Left lung (tissue), 14 donors: ENCODE results near the gene BIRC7. TPM values are rescaled to one million over a fixed set of nuclear protein-coding genes. Genes with fewer than 3 reads are reported as not detected.
A peak's percentile ranks its signal among the peaks of the same experiment; 100 is the strongest.

Experiments used
- ATAC-seq: fragments of 200-7000 bp; cut with Tn5 transposase; one replicate; pipeline ENCODE4 v1.9.1; 2020; ENCODE audit warnings: moderate library complexity
- DNase-seq, 4 donors: peaks; one replicate each; pipeline ENCODE4 v3.0.0-alpha.2; 2013 to 2020
- H3K27ac ChIP-seq, 2 donors: fragments of 200-600 bp; sonication (generic) in 1 of 2; one replicate each; pipeline versions ENCODE4 v1.5.0 to v1.8.0; 2020 to 2021
- H3K27me3 ChIP-seq, 2 donors: fragments of 200-600 bp; sonication (generic) in 1 of 2; one replicate each; pipeline versions ENCODE4 v1.5.0 to v1.8.0; 2020 to 2021
- H3K36me3 ChIP-seq, 2 donors: fragments of 200-600 bp; sonication (generic) in 1 of 2; one replicate each; pipeline versions ENCODE4 v1.5.0 to v1.8.0; 2020 to 2021
- H3K4me1 ChIP-seq, 2 donors: fragments of 200-600 bp; one replicate each; pipeline ENCODE4 v1.8.0; 2021
- H3K4me3 ChIP-seq, 2 donors: fragments of 200-600 bp; sonication (generic) in 1 of 2; one replicate each; pipeline versions ENCODE4 v1.5.0 to v1.8.0; 2020 to 2021; ENCODE audit warnings: mild to moderate bottlenecking in 1 of 2
- H3K9me3 ChIP-seq, 2 donors: fragments of 200-600 bp; sonication (generic) in 1 of 2; one replicate each; pipeline versions ENCODE4 v1.5.0 to v1.8.0; 2020 to 2021
- CTCF ChIP-seq, 2 donors: fragments of 200-600 bp; sonication (generic) in 1 of 2; IDR thresholded peaks; one replicate each; pipeline versions ENCODE4 v1.5.0 to v1.8.0; 2021; ENCODE audit warnings: antibody characterized with exemption in 2 of 2
- intact Hi-C, 2 donors: fragments of 100-400 bp; cut with DNase I; formaldehyde crosslinking; loops; one replicate each; pipeline versions ENCODE4 v1.11.2 to v1.14.2; 2022
- long read RNA-seq, 12 donors: library from polyadenylated mRNA in 2 of 12; unstranded in 2 of 12; transcript quantifications; one replicate each; pipeline ENCODE4 v2.0.0 and lab custom pipeline, GENCODE V29; 2019 to 2026
- polyA plus RNA-seq, 6 donors: library from polyadenylated mRNA; unstranded; fragments of 120-200 nt; gene quantifications; one replicate each; pipeline ENCODE4 v1.2.1, GENCODE V29; 2013; ENCODE audit not compliant: insufficient read length in 6 of 6
- total RNA-seq, 2 donors: library from RNA; stranded (reverse); fragmentation: NEBNext Ultra II Directional; extraction: Animal tissue kit (Norgen Biotek cat#: 25700); gene quantifications; one replicate each; pipeline ENCODE4 v1.2.1, GENCODE V29; 2021
- donor health status: DM: no; HTN: yes; CAD: no.
- donor health status: DM: no; HTN: no; CAD: no.

BIRC7 gene
- under 1 TPM; 0.29 to 0.64 TPM for total RNA-seq
- polyA plus RNA-seq, result under 1 TPM in 2 of 6 donors, not detected in 4; 0.24 to 0.55 TPM
- long read RNA-seq, donor 1, result 0 reads
- long read RNA-seq, donor 2, result 0 reads
- long read RNA-seq, donor 3, result 0 reads
- long read RNA-seq, donor 4, result 0 reads
- long read RNA-seq, donor 5, result 0 reads
- long read RNA-seq, donor 6, result 0 reads
- long read RNA-seq, donor 7, result 0 reads
- long read RNA-seq, donor 8, result 0 reads
- long read RNA-seq, donor 9, result 0 reads
- long read RNA-seq, donor 10, result 0 reads
- long read RNA-seq, donor 11, result 0 reads
- long read RNA-seq, donor 12, result 0 reads

GRCh38 chr20:63235399-63235983 is at the start of gene BIRC7:
TSS of gene BIRC7 (plus strand) at chr20:63235905. CDS start at chr20:63236097, 192 bp downstream.
- ATAC-seq, result no peak
- no peak within 1 kb of the TSS for H3K4me3 ChIP-seq
- intact Hi-C loops, result no loop called here
- H3K27me3 ChIP-seq, result peaks cover 0 to 98% of the 10 kb centered on the region in 2 donors
- no peak for TF ChIP-seq CTCF (IDR thresholded peaks at IDR 0.05)
- H3K36me3 ChIP-seq, result no peaks in the 10 kb centered on the region
- no peak for DNase-seq
- no peaks in the 10 kb centered on the region for H3K9me3 ChIP-seq
- no peak within 1 kb of the TSS for H3K27ac ChIP-seq
- H3K4me1 ChIP-seq, result no peaks in the 10 kb centered on the region

- ATAC-seq (no peak), DNase-seq (no peak)
- TF ChIP-seq CTCF (IDR thresholded peaks at IDR 0.05), result no peak
- Histone ChIP-seq H3K4me1 (no peaks in the 10 kb centered on the region), H3K27me3 (peaks cover 0 to 36% of the 10 kb centered on the region in 2 donors), H3K9me3 (no peaks in the 10 kb centered on the region), H3K4me3 (no peak overlapping the region), H3K27ac (no peak overlapping the region), H3K36me3 (no peaks in the 10 kb centered on the region)
- intact Hi-C loops, result loop anchor here in 1 of 2 donors (10.0 kb wide), 1 partner anchor 131 kb away; no protein-coding TSS in a partner anchor
Observed at GRCh38 chr20:63186084-63186483, 49.6 kb upstream of the BIRC7 start.

GRCh38 chr20:63186528-63187316 is 49.0 kb upstream of the BIRC7 start:
- Histone ChIP-seq H3K27ac (no peak overlapping the region), H3K4me1 (no peaks in the 10 kb centered on the region), H3K27me3 (peaks cover 0 to 30% of the 10 kb centered on the region in 2 donors), H3K9me3 (no peaks in the 10 kb centered on the region), H3K36me3 (no peaks in the 10 kb centered on the region), H3K4me3 (no peak overlapping the region)
- intact Hi-C loops, result loop anchor here in 1 of 2 donors (10.0 kb wide), 1 partner anchor 132 kb away; no protein-coding TSS in a partner anchor
- ATAC-seq (no peak), DNase-seq (peak in 1 of 4 donors; percentile 39)
- no peak for TF ChIP-seq CTCF (IDR thresholded peaks at IDR 0.05)

GRCh38 chr20:63187338-63188158 is 48.2 kb upstream of the BIRC7 start:
- Histone ChIP-seq H3K27ac (no peak overlapping the region), H3K4me1 (no peaks in the 10 kb centered on the region), H3K27me3 (peaks cover 0 to 22% of the 10 kb centered on the region in 2 donors), H3K4me3 (no peak overlapping the region), H3K36me3 (no peaks in the 10 kb centered on the region), H3K9me3 (no peaks in the 10 kb centered on the region)
- intact Hi-C loops, result loop anchor here in 1 of 2 donors (10.0 kb wide), 1 partner anchor 133 kb away; no protein-coding TSS in a partner anchor
- no peak for TF ChIP-seq CTCF (IDR thresholded peaks at IDR 0.05)
- ATAC-seq (no peak), DNase-seq (peak in 1 of 4 donors; percentile 54)
